Testis (tissue), 2 donors: Measurements from ENCODE around the gene CHRNA1.

ENCODE experiments used
- POLR2A ChIP-seq: fragments of 450-650 bp; IDR thresholded peaks from one replicate; pipeline ENCODE4 v1.6.1; 2017; ENCODE audit warnings: antibody characterized with exemption, mild to moderate bottlenecking, moderate library complexity
- TF ChIP-seq, protein P1 (sequence below), 3 experiments: fragments of 450-650 bp in 2 of 3; fragments of 200-600 bp in 1 of 3; sonication (generic) in 1 of 3; IDR thresholded peaks; one replicate each; pipeline ENCODE4 v1.5.1; 2016 to 2019; ENCODE audit warnings: antibody characterized with exemption in 3 of 3, mild to moderate bottlenecking in 2 of 3, moderate library complexity in 1 of 3

DNA sequence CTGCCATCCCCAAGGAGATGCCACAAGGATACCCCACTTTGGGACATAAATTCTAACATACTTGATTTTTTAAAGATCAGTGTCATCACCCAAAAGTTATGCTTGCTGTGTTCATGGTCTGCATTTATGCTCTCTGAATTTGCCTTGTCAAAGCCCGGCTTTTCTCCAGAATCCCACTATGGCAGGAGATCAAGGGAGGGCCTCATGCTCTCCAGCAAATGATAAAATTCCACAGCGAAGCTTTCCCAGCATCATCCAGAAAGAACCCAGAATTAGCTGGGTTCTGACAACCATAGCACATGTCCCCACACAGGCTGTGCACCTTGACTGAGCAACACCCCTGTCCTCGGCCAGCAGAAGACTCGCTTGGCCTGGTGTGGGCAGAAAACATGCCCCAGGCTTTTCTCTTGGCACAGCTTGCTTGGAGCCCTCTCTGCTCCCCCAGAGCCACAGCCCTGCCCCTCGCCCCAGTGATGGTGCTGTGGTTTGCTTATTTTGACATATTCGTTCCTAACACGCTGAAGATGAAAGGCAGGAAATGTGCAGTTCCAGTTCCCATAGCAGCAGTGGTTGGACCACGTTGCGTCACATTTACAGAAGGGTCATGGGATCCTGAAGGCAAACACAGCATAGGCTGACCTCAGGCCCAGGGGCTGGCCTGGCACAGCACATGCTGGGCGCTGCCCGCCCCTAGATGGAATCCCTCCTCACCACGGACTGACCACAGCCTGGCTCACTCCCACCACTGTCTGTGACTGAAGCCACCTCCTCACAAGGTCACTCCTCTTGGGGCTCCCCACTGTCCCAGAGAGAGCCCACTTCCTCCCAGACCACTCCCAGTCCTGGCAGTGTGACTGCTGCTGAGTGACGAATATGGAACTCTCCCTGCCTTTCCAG lies 14.1 kb upstream of the CHRNA1 start:
- TF ChIP-seq POLR2A, result no peak
- TF ChIP-seq, protein P1, sequence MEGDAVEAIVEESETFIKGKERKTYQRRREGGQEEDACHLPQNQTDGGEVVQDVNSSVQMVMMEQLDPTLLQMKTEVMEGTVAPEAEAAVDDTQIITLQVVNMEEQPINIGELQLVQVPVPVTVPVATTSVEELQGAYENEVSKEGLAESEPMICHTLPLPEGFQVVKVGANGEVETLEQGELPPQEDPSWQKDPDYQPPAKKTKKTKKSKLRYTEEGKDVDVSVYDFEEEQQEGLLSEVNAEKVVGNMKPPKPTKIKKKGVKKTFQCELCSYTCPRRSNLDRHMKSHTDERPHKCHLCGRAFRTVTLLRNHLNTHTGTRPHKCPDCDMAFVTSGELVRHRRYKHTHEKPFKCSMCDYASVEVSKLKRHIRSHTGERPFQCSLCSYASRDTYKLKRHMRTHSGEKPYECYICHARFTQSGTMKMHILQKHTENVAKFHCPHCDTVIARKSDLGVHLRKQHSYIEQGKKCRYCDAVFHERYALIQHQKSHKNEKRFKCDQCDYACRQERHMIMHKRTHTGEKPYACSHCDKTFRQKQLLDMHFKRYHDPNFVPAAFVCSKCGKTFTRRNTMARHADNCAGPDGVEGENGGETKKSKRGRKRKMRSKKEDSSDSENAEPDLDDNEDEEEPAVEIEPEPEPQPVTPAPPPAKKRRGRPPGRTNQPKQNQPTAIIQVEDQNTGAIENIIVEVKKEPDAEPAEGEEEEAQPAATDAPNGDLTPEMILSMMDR (IDR thresholded peaks at IDR 0.05), result no peak
